ENCODE measurements around the gene DCC.

The DCC gene, protein sequence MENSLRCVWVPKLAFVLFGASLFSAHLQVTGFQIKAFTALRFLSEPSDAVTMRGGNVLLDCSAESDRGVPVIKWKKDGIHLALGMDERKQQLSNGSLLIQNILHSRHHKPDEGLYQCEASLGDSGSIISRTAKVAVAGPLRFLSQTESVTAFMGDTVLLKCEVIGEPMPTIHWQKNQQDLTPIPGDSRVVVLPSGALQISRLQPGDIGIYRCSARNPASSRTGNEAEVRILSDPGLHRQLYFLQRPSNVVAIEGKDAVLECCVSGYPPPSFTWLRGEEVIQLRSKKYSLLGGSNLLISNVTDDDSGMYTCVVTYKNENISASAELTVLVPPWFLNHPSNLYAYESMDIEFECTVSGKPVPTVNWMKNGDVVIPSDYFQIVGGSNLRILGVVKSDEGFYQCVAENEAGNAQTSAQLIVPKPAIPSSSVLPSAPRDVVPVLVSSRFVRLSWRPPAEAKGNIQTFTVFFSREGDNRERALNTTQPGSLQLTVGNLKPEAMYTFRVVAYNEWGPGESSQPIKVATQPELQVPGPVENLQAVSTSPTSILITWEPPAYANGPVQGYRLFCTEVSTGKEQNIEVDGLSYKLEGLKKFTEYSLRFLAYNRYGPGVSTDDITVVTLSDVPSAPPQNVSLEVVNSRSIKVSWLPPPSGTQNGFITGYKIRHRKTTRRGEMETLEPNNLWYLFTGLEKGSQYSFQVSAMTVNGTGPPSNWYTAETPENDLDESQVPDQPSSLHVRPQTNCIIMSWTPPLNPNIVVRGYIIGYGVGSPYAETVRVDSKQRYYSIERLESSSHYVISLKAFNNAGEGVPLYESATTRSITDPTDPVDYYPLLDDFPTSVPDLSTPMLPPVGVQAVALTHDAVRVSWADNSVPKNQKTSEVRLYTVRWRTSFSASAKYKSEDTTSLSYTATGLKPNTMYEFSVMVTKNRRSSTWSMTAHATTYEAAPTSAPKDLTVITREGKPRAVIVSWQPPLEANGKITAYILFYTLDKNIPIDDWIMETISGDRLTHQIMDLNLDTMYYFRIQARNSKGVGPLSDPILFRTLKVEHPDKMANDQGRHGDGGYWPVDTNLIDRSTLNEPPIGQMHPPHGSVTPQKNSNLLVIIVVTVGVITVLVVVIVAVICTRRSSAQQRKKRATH (N-terminal part only)
- 0 to 0.25 (median 0) reads per million in 18 experiments for total RNA-seq

DNA sequence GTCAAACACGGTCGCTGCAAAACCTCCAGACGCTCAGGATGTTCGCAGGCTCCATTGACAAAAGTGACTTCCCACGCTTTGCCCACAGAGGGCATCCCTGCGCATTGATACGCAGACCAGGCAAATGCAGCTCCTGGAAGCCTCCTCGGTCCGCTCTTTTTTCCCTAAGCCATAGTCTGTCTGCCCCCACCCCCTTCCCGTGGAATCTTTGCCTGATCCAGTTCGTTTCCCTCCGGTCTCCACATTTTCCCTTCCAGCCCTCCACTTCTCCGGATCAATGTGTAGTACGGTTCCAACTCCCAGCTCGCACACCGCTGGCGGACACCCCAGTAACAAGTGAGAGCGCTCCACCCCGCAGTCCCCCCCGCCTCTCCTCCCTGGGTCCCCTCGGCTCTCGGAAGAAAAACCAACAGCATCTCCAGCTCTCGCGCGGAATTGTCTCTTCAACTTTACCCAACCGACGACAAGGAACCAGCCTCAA lies at the start of gene DCC:
DCC (plus strand) TSS at position 307 of the 481 bp plus-strand sequence. CDS start 591 bp downstream, outside the sequence.
- DNase-seq = no peak

DNA sequence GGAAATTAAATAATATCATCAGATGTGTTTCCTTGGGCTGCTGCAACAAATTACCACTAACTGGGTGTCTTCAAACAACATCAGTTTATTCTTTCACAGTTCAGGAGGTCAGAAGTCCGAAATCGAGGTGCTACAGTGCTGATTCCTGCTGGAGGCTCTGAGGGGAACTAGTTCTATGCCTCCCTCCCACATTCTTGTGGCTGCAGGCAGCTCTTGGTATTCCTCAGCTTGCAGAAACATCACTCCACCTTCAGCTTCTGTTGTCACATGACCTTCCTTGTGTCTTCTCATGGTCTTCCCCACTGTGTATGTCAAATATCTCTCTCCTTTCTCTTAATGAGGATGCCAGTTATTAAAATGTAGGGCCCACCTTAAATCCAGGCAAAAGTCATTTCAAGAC lies 29.3 kb upstream of the DCC start:
- DNase-seq = no peak

DNA sequence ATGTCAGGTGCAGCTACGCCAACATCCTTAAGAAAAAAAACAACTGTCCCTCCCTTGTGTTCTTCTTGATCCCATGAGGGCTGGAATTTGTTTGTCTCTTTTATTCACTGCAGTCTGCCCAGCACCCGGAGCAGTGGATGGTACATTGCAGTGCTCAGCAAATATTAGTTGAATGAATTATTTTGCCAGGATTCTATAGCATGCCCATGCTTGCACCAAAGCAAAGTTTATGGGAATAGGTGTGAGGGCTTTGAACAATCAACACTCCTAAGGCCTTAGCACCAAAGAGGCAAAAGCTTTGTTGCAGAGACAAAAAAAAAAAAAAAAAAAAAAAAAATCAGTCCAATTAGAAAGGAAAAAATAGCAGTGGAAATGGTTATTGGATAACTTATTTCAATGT lies 28.7 kb upstream of the DCC start:
- DNase-seq = no peak

DNA sequence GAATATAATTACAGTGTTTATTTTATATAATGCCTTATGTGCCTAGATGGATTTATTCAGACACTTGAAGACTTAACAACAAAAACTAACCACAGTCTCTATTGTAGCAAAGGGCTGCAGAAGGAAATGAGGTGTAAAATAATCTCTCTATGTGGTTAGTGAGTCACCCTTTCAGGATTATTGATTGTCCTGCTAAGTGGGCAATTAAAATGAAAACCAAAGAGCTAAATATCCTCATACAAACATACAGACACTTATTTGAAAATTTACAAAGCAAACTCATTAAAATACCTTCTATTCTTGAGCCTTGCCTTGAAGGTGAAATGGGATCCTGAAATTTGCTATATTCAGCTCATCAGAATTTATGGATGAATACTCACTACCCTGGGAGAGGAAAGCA lies 27.7 kb upstream of the DCC start:
- no peak for DNase-seq

DNA sequence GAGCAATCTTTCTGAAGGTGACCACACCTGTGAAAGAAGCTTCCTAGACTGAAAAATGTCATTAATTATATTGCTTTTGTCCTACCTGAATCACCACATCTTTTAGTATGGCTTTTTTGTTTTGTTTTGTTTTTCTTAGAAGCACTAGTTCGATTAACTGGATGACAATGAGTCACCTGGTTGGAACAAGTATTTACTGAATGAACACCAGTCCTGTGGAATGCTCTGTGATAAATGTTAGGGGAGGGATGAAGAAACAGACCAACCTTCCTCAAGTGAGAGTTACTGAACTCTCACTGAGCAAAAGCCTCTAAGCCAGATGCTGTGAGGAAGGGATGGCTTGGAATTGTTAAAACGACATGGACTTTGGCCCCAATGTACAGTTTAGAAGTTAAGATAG lies 26.8 kb upstream of the DCC start:
- DNase-seq = no peak

DNA sequence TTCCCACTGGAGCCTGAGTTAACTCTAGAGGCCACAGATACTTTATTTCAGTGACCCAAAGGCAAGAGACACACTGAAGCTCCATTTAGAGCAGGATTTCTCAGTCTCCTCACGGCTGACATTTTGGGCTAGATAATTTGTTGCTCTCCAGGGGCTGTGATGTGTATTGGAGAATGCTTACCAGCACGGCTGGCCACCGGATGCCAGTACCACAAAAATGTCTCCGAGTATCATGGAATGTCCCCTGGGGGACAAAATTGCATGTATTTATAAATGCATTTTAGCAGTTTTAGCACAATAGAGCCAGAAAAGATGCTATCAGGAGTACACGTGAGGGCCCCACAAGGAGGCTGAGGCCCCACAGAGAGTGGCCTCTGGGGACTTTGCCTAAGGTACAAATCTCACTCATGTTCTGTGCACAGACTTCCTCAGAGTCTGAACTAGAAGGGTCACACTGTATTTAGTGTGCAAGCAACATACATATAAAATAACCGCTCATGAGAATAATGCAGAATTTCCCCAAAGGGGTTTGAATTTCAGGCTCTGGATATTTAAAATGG lies 20.5 kb upstream of the DCC start:
- no peak for DNase-seq

DNA sequence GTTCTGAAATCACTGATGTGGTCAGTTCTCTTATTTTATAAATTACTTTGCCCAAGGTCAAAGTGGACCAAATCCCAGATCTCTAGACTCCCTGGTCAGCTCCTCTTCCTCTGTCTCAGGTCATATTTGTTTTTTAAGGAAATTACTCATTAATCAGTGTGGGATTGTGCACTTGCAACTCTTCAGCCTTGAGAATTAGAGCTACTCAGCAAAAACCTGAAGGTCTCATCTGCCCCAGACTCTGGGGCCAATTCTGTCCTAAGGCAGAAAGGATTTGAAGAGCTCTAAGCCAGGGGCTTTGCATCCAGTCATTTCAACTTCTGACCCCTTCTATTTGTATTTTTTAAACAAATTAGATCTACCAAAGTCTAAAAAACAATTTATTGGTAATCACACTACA lies 17.7 kb upstream of the DCC start:
- DNase-seq = no peak

DNA sequence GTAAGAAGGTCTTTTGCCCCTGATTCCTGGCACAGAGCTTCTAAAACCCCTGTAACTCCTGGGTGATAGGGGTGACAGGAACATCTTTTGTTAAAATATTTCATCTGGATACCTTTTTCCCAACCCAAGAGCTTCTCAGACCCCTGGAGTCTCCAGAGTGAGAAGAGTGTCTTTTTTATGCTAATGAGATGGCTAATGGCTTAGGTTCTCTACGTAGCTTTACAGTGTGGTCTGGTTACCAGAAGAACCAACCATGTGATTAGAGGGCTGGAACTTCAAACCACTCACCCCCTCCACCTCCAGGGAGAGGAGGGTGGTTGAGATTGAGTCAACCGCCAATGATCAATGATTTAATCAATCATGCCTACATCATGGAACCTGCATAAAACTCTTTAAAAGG lies 16.2 kb upstream of the DCC start:
- DNase-seq = no peak

DNA sequence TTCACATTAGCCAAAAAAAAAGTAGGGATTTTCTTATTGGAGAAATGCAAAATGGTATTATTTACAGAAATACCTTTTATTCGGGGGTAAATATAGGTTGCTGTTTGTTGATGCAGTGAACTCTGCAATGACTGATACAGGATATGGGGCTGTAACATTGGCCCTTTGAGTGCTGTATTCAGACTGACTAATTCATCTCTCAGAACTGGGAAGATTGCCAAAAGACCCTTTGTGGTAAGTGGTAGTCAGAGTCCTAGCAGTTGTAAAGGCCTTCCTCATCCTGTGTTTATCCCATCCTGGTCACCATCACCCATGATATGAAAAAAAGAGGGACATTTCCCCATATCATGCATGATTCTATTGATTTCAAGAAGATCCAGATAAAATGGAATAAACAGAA lies 14.0 kb upstream of the DCC start:
- DNase-seq = no peak

DNA sequence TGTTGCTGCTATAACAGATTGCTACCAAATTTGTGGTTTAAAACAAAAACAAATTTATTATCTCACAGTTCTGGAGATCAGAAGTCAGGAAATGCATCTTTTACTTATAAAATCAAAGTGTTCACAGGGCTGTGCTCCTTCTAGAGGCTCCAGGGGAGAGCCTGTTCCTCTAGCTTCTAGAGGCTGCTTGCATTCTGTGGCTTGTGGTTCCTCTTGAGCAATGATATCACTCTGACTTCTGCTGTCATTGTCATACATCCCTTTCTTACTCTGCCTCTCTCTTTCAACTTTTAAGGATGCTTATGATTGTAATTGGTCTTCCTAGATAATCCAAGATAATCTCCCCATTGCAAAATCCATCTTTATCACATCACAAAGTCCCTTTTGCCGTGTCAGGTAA lies 6.1 kb upstream of the DCC start:
- DNase-seq = no peak

DNA sequence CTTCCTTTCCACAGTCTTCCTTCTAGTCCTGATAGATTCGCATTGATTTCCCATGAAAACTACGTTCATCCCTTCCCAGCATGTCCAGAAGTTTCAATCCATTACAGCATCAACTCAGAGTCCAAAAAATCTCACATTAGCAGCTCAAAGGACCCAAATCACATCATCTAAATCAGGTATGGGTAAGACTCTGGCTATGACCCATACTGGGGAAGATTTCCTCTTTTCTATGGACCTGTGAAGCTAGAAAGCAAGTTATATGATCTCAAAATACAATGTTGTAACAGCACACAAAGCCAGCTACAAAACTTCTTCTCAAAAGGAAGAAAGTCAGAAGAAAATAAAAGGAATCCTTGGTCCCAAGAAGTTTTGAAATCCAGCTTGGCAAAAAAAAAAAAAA lies 5.7 kb upstream of the DCC start:
- no peak for DNase-seq

DNA sequence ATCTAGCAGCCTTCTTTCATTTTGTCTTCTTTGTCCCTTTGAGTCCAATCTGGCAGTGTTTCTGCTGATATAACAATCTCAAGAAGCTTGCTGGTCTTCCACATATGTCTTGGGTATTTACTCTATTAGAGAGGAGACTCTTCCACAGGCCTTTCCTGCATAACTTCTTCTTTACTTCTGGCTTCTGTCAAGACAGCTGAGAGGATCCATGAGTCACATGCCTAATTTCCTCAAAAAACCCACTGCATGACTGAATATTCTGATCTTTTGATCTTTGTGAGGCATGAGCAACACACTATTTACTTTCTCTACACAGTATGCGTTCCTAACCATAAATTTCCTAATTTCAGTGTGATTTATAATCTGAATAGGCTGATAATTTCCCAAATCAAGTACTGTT lies 5.1 kb upstream of the DCC start:
- DNase-seq = no peak

DNA sequence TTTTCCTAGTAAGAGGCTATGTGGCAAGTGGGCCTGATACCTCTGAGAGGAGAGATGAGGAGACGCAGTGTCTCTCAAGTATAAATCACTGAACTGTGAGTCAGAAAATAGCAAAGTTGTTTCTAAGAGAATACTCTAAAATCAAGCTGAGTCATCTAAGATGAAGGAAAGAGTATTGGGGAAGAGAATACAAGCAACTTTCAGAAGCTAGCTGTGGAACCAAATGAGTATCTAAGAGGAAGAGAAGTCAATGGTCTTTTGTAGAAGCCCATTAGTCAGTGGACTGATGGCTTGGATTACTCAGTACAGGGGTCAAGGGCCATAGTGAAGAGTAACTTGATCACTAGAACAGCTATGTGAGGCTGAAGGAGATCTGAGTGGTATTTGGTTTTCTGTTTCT lies 2.7 kb upstream of the DCC start:
- DNase-seq = no peak

DNA sequence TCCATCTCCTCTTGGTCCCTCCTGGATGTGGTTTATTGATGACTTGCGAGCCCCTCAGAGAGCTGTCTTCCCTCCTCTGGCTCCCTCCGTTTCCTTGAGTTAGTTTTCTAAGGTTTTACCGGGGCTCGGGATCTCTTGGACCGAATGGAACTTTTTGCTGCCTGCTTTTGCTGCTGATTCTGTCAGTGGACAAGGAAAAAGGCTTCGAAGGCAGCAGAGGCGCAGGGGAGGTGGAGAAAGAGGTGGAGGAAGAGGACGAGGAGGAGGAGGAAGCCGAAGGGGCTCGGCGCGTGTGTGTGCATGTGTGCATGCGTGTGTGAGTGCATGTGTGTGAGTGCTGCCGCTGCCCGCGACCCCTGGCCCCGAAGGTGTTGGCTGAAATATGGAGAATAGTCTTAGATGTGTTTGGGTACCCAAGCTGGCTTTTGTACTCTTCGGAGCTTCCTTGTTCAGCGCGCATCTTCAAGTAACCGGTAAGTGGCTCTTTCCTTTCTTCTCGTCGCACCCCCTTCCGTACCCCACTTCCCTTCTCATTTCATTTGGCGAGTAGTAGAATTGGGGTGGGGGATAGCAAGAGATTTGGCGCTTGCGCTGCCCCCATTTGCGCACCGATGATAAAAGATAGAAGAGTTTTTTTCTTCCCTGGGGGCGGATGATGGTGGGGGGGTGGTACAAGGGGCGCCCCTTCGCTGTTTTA lies 557 bp downstream of the DCC start:
- no peak for DNase-seq

DNA sequence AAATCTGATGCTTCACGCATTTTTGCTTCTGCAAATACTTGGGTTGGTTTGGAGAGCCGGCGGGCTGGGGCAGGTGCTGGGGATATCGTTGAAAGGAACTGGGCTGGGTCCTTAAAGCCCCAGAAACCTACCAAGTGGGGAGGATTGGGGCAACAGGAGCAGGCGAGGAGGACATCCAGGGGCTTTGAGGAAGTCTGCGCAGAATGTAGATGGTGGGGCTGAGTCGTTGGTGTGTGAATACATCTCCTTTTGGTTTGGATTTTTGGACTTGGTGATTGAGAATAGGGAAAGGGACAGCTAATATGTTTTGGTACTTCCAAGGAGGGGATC lies 1.1 kb downstream of the DCC start:
- no peak for DNase-seq

DNA sequence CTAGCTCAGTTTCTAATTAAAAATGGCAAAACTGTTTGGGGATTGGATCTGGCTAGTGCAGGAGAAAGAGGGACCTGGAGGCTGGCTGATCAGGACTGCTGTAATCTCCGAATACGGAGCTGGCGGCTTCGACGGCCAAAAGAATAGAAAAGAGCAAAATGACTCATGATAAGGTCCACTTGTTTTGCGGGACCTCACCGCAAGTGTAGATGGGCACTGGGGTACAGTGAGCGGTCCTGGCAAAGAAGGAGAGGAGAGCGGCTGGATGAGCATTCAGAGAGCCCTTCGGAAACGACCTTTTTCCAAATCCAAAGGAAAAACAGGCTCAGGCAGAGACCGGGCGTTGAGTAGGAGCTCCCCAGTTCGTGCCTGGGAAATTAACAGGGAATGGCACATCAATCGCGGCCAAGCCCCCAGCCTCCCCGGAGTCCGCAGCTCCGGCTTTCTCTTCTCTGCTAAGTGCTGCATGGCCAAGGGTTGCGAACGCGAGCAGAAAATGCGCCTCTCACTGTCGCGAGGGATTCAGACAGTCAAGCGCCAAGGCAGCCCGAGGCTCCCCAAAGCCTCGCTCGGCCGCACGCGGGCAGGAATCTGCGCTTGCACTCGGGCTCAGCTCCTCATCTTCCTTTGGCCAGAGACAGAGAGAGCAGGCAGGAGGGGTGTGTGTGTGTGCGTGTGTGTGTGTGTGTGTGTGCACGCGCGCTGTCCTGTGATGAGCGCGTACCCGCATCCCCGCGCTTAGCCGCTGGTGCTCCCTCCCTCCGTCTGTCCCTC lies 1.8 kb downstream of the DCC start:
- DNase-seq = no peak

DNA sequence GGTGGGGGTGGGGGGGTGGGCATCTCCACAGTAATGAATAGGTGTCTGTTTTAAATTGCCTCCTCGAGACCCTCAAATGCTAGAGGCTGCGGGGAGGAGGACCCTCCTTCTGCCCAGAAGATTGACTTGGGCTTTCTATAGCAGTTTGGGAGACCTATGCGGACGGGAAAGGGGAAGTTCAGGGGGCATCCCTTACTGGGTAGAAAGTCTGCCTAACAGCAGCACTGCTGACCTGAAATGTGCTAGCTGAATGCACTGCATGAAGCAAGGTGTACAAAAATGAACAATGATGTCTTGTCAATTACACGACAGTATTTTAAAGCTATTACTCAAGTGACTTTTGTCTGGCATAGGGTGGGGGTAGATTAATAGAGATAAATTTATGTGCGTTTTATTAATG lies 2.5 kb downstream of the DCC start:
- DNase-seq = no peak

DNA sequence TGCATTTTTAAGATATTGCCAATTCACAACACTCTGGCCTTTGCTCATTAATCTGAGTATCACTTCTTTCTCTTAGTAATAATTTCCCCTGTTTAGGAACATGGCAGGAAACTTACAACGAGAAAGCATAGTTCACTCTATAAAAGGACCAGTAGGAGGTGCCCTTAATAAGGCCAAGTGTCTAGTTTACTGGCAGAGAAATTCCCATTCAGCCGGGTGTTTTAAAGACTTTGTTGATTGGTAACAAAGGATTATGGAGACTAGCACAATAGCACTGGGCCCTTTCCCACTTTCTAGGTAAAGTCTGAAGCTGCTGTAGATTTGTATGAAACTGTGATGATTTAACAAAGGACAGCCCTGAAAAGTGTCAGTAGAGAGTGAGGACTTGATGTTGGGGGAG lies 3.1 kb downstream of the DCC start:
- no peak for DNase-seq

DNA sequence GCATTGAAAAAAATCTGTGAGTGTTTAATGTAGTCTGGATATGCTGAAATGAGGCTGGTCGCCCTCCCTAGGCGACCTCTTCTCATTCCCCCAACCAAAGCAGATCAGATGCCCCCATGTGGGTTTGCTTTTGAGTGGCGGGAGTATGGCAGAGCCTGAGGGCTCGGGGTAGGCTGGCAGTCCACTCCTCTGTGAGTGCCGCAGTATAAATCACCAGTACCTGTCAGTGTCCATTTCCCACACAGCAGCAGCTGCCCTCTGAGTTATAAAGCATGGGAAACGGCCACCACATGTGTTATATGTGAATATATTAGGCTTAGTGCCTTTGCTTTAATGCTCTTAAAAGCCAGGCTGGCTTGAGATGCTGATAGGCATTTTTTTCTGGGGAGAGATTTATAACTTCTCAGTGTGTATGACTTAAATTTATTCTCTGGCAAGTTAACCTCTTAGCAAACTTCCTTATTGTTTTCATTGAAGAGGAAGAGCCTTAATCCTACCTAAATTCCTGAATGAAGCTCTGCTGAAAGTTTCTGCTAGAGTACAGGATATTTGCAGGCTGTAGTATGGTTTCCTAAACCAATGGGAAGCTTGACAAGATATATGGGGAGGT lies 3.8 kb downstream of the DCC start:
- no peak for DNase-seq

DNA sequence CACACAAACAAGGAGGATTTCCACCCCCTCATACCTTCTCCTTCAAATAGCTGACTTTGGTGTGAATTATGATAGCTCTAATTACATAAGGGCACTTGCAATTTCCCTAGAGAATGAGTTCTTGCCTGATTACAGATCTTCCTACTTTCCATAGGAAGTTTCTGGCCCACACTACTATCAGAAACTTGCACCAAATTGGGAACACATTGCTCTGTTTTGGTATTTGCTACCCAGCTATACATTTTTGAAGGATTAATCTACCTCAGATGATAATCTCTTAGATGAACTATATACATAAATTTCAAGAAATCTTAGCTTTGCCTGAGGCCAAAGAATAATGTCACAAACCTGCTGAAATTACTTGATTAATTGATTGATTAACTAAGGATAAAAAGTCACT lies 4.9 kb downstream of the DCC start:
- no peak for DNase-seq

DNA sequence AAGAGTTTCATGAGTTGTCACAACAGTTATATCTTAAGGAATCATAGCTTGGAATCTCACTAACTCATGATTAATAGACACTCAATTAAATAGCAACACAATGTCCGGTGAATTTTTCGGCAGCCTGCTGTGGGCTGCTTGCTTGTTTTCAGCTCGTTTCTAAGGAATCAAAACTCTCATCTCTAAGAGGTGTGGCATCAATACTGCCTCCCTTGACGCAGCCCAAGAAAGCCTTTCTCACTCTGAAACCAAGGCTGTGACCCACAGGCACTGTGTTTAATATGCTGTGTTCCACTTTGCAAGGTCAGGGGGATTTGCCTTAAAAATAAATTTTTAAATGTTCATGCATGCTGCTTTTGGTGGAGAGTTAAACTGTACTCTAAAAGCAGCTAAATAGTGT lies 5.4 kb downstream of the DCC start:
- no peak for DNase-seq

Data from inflammatory macrophage (primary cell).